IMR-90 (cell line): ENCODE measurements around the gene PIEZO2.

Source experiments
- BHLHE40 ChIP-seq: fragments of 150-350 bp; IDR thresholded peaks from 2 replicates; pipeline ENCODE4 v1.6.1; 2016; ENCODE audit warnings: mild to moderate bottlenecking, low read depth, low read length
- CEBPB ChIP-seq: IDR thresholded peaks from 2 replicates; pipeline ENCODE4 v1.6.1; 2012; ENCODE audit warnings: low read depth, low read length, improper control_type of control experiment
- CHD1 ChIP-seq: IDR thresholded peaks from 2 replicates; pipeline ENCODE4 v1.6.1; 2012; ENCODE audit warnings: low read depth, low read length, improper control_type of control experiment
- FOS ChIP-seq: fragments of 150-350 bp; IDR thresholded peaks from 2 replicates; pipeline ENCODE4 v1.6.1; 2016; ENCODE audit warnings: low read depth, low read length
- MAFK ChIP-seq: IDR thresholded peaks from 2 replicates; pipeline ENCODE4 v1.6.1; 2012; ENCODE audit warnings: low read depth, low read length, improper control_type of control experiment
- MXI1 ChIP-seq: IDR thresholded peaks from 2 replicates; pipeline ENCODE4 v1.6.1; 2012; ENCODE audit warnings: low read depth, mild to moderate bottlenecking, low read length, moderate library complexity, borderline replicate concordance
- NFE2L2 ChIP-seq: fragments of 150-350 bp; IDR thresholded peaks from 2 replicates; pipeline ENCODE4 v1.6.1; 2016; ENCODE audit warnings: low read depth, mild to moderate bottlenecking, low read length
- POLR2A ChIP-seq: IDR thresholded peaks from 2 replicates; pipeline ENCODE4 v1.6.1; 2012; ENCODE audit warnings: mild to moderate bottlenecking, low read depth, low read length
- RAD21 ChIP-seq: IDR thresholded peaks from 2 replicates; pipeline ENCODE4 v1.6.1; 2012; ENCODE audit warnings: low read length, improper control_type of control experiment
- RCOR1 ChIP-seq: IDR thresholded peaks from 2 replicates; pipeline ENCODE4 v1.6.1; 2012; ENCODE audit warnings: mild to moderate bottlenecking, low read length, improper control_type of control experiment; ENCODE audit not compliant: insufficient replicate concordance
- RFX5 ChIP-seq: IDR thresholded peaks from 2 replicates; pipeline ENCODE4 v1.8.0; 2012; ENCODE audit warnings: low read depth, mild to moderate bottlenecking, low read length, moderate library complexity
- TF ChIP-seq, protein P1 (sequence below): conservative IDR thresholded peaks from 2 replicates; pipeline ENCODE4 v1.5.1; 2012; ENCODE audit warnings: mild to moderate bottlenecking, low read depth, low read length, improper control_type of control experiment
- TF ChIP-seq, protein P2 (sequence below): fragments of 150-350 bp; IDR thresholded peaks from 2 replicates; pipeline ENCODE4 v1.6.1; 2016; ENCODE audit warnings: low read depth, mild to moderate bottlenecking, low read length, moderate library complexity, borderline replicate concordance
- TF ChIP-seq, protein P3 (sequence below): fragments of 150-350 bp; IDR thresholded peaks from 2 replicates; pipeline ENCODE4 v1.6.1; 2017; ENCODE audit warnings: mild to moderate bottlenecking, antibody characterized with exemption, low read length, low read depth

DNA sequence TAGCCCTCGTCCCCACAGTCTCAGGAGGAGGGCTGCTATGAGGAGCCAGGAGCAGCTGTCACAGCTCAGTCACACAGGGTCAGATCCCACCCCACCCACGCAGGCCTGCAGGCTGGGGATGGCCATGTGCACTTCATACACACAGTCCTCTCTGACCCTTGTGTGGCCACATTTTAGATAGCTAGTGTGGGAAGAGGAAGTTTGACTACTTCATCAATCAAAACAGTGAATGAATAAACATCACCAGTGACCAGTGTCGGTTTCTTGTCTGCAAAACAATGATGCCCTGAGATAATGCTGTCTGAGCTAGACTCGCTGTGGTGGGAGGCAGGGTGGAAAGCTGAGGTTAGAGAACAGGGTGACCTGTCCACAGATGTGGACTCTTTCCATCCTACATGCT lies 107.1 kb downstream of the PIEZO2 start:
- TF ChIP-seq, protein P1, sequence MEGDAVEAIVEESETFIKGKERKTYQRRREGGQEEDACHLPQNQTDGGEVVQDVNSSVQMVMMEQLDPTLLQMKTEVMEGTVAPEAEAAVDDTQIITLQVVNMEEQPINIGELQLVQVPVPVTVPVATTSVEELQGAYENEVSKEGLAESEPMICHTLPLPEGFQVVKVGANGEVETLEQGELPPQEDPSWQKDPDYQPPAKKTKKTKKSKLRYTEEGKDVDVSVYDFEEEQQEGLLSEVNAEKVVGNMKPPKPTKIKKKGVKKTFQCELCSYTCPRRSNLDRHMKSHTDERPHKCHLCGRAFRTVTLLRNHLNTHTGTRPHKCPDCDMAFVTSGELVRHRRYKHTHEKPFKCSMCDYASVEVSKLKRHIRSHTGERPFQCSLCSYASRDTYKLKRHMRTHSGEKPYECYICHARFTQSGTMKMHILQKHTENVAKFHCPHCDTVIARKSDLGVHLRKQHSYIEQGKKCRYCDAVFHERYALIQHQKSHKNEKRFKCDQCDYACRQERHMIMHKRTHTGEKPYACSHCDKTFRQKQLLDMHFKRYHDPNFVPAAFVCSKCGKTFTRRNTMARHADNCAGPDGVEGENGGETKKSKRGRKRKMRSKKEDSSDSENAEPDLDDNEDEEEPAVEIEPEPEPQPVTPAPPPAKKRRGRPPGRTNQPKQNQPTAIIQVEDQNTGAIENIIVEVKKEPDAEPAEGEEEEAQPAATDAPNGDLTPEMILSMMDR: no peak
- no peak for TF ChIP-seq POLR2A
- no peak for TF ChIP-seq NFE2L2
- 0 out of 2 replicates have a peak, but pooled peaks have one; percentile 5 for TF ChIP-seq FOS
- TF ChIP-seq MXI1: no peak
- TF ChIP-seq CEBPB: no peak
- TF ChIP-seq BHLHE40: peak; percentile 32; the same call in 1 of the 2 replicates
- TF ChIP-seq, protein P2, sequence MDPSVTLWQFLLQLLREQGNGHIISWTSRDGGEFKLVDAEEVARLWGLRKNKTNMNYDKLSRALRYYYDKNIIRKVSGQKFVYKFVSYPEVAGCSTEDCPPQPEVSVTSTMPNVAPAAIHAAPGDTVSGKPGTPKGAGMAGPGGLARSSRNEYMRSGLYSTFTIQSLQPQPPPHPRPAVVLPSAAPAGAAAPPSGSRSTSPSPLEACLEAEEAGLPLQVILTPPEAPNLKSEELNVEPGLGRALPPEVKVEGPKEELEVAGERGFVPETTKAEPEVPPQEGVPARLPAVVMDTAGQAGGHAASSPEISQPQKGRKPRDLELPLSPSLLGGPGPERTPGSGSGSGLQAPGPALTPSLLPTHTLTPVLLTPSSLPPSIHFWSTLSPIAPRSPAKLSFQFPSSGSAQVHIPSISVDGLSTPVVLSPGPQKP: no peak
- no peak for TF ChIP-seq MAFK
- TF ChIP-seq, protein P3, sequence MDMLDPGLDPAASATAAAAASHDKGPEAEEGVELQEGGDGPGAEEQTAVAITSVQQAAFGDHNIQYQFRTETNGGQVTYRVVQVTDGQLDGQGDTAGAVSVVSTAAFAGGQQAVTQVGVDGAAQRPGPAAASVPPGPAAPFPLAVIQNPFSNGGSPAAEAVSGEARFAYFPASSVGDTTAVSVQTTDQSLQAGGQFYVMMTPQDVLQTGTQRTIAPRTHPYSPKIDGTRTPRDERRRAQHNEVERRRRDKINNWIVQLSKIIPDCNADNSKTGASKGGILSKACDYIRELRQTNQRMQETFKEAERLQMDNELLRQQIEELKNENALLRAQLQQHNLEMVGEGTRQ: no peak
- no peak for TF ChIP-seq CHD1
- no peak for TF ChIP-seq RFX5
- no peak for TF ChIP-seq RCOR1
- TF ChIP-seq RAD21: no peak
